GM18873 (cell line): Measurements from ENCODE around the gene ANXA8.

Experiments
- ATAC-seq: cut with Tn5 transposase; IDR thresholded peaks from one replicate; pipeline ENCODE4 v1.9.1; 2021; ENCODE audit warnings: mild to moderate bottlenecking, moderate library complexity, moderate number of reproducible peaks; ENCODE audit not compliant: unreplicated experiment, low FRiP score

Gene ANXA8

GRCh38 chr10:47449102-47449978 lies 34.6 kb downstream of the ANXA8 start:
- ATAC-seq = no peak

GRCh38 chr10:47447705-47448104 lies 36.2 kb downstream of the ANXA8 start:
- no peak for ATAC-seq

DNA sequence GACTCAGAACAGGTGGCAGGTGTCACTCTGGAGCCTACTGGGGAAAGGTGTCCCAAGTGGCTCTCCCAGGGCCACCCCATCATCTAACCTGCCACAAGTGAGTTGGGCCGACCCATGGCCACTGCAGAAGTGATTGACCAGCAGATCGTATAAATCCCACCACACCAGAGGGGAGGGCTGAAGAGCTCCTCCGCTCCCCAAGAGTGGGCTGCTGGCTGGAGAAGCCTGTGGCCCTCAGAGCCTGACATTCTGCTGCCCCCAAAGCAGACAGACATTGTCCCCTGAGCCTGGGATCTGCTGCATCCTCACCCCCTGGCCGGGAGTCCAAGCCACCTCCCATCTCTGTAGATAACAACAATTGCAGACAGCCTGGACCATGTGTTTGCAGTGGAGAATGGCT lies 36.7 kb downstream of the ANXA8 start:
- no peak for ATAC-seq

DNA sequence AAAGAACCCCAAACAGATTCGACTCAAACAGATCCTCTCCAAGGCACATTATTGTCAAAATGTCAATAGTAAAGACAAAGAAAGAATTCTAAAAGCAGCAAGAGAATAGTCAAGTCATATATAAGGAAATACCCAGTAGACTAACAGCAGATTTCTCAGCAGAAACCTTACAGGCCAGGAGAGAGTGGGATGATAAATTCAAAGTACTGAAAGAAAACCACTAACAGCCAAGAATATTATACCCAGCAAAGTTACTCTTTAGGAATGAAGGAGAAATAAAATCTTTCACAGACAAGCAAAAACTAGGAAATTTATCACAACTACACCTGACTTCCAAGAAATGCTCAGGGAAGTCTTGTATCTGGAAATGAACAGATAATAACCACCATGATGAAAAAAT lies 38.2 kb downstream of the ANXA8 start:
- no peak for ATAC-seq

DNA sequence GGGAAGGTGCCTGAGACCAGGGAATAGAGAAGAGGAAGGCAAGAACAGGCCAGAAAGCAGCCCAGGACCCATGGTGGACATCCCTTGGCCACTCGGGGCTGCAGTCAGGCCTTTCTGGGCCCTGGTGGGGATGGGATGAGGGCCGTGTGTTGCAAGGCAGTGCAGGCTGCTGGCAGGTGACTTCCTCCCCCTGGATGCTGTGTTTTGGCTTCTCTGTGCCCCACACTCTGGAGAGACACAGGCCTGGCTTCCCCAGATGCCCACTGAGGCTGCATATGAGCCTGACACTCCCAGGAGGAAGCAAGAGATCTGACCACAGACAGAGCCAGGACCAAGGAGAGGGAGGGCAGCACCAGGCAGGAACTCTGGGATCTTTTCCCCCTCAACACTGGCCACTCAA lies 39.9 kb downstream of the ANXA8 start:
- no peak for ATAC-seq

- no peak for ATAC-seq
Measured at GRCh38 chr10:47443145-47443544, 40.8 kb downstream of the ANXA8 start.

- ATAC-seq = no peak
Measured at GRCh38 chr10:47442351-47442750, 41.6 kb downstream of the ANXA8 start.

DNA sequence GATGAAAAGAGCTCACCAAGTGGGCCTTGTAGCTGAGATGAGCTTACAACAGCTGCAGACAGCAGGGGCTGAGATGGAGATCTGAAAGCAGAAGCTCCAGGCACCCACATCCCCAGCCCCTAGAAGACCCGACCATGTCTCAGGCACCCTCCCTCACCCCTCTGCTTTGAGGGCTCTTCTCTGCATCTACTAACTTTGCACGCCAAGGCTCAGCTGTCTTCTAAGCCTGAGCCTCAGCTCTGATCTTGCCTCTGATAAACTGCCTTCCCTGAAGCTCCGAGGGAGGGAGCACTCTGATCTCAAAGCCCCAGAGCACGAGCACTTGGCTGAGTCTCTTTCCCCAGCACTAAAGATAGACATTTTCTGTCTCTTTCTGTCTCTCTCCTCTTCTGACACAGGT lies 42.0 kb downstream of the ANXA8 start:
- no peak for ATAC-seq

GRCh38 chr10:47440207-47440606 lies 43.7 kb downstream of the ANXA8 start:
- no peak for ATAC-seq

GRCh38 chr10:47438857-47439474 lies 44.9 kb downstream of the ANXA8 start:
- no peak for ATAC-seq

DNA sequence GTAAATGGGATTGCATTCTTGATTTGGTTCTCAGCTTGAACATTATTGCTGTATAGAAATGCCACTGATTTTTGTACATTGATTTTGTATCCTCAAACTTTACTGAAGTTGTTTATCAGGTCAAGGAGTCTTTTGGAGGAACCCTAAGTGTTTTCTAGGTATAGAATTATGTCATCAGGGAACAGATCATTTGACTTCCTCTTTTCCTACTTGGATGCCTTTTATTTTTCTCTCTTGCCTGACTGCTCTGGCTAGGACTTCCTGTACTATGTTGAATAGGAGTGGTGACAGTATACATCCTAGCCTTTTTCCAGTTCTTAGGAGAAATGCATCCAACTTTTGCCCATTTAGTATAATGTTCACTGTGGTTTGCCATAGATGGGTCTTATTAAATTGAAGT lies 48.8 kb downstream of the ANXA8 start:
- ATAC-seq = no peak

GRCh38 chr10:47425813-47426419 lies 58.0 kb downstream of the ANXA8 start:
- no peak for ATAC-seq

- no peak for ATAC-seq
Measured at GRCh38 chr10:47424231-47424630, 59.7 kb downstream of the ANXA8 start.

DNA sequence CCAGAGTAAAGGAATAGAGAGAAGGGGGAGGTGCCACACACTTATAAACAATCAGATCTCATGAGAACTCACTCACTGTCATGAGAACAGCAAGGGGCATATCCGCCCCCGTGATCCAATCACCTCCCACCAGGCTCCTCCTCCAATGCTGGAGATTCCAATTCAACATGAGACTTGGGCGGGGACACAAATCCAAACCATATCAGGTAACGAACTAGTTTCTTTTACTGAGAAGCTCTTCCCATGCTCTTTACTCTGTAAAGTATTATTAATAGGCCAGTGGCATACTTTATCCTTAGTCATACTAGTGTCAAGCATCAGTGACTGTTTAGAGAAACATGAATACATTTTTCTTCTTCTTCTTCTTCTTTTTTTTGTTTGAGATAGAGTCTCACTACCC lies 60.4 kb downstream of the ANXA8 start:
- no peak for ATAC-seq

DNA sequence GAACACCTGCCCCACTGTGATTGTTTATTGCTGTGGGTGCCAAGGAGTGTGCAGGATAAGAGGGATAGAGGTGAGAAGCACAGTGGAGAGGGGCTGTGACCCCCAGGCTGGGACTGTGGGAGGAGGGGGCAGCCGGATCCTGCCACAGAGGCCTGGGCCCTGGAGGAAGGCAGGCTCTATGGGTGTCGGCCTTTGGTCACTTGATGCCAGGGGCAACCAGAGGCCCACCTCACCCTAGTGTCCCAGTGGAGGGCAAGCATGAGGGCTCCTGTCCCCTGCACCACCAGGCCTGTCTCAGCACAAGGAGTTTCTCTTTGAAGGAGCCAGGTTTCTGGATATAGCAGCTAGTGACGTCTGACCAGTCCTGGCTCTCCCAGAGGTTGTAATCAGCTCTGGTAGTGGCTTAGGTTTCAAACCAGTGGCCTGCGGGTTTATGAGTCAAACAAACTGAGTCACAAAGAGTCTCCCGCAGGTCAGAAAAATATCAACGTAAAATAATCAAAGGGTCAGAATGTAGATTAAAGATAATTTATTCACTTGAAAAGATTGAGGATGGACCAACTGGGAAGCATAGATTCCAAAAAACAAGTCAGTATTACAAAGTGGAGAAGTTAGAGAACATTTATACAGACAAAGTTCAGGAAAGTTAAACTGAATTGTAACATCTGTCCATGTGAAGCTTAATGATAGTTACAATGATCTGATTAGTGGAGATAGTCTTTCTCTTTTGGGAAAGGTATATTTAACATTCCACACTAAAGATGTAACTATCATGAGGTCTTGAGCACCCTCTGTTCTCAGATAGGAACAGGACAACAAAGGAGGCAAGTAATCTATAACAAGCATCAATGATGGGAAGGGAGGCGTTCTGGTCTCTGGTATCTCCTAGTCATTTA lies 62.6 kb downstream of the ANXA8 start:
- no peak for ATAC-seq

DNA sequence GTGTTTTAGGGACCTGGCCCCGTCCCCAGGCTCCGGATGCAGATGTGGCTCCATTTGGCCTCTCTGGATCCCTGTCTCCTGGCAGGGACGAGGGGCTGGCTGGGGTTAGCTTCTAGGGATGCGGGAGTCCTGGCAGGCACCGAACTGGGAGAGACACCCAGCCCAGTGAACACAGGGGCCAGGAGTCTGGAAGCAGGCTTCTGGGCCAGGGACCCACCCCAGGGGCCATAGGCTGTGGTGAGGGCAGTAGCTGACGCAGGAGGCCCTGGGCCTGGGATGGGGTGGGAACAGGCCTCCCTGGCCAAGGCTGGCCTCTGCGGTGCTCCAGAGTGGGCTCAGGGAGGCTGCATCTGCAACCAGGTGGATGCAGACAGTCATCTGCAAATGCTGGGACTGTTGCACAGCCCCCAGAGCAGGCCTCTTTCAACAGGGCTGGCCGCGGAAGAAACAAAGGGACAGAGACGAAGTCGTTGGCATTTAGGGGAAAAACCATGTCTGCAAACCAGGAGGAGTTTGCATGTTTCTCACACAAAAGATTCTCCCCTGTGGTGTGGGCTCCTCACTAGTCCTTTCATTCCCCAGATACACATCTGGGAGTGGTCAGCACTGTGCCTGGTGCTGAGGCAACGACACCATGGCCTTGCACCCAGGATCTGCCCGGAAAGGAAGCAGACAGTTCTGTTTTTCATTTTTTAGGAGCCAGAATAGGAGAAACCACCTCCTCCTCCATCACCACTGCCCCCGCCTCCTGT lies 63.4 kb downstream of the ANXA8 start:
- ATAC-seq = no peak

GRCh38 chr10:47419421-47419820 lies 64.5 kb downstream of the ANXA8 start:
- ATAC-seq = no peak

- ATAC-seq = no peak
Measured at GRCh38 chr10:47418966-47419365, 64.9 kb downstream of the ANXA8 start.

DNA sequence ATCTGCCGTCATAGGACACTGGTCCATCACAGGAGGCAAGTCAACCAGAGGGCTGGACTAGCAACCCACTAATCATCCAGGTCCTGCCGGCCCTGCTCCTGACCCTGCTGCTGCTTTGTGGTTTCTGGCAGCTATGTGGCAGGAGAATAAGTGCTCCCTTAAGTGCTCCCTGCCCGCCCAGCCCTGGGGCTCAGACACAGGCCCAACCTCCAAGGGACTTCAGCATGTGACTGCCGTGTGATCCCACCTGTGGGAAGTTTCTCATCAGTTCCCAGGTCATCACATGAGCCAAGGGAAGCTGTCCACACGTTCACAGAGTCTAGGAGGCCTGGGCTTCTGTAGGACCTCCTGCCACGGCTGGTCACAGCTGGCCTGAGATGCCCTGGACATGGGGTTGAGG lies 65.6 kb downstream of the ANXA8 start:
- ATAC-seq = no peak
